Fibroblast of skin of abdomen (primary cell): ENCODE measurements around the gene OR1K1.
"Not testable (repeated sequence)": the region's sequence is repeated elsewhere in the genome, so short reads cannot be mapped to it uniquely, and the experiment has no call there.

Source experiments
- DNase-seq: peaks from one replicate; pipeline ENCODE4 v3.0.0-alpha.2; 2013

OR1K1 gene

GRCh38 chr9:122812736-122813135, 12.8 kb downstream of the OR1K1 start:
- no peak for DNase-seq

- DNase-seq: no peak
These were observed 14.6 kb downstream of the OR1K1 start for GRCh38 chr9:122814545-122814944.

DNA sequence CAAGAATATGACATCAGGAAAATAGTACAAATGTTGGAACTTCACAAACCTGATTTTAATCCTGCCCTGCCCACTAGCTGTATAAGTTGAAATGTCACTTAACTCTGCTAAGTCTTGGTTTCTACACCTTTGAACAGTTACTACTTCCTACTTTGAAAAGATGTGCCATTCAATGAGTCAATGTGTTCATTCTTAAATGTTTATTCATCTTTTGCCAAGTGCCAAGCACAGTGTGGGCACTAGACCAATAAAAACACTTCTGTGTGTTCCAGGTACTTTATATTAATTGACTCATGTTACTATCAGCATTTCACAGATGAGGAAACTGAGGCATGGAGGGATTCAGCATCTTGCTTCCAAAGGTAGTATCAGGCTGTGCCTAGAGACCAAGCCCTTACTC, 15.6 kb downstream of the OR1K1 start:
- no peak for DNase-seq

DNA sequence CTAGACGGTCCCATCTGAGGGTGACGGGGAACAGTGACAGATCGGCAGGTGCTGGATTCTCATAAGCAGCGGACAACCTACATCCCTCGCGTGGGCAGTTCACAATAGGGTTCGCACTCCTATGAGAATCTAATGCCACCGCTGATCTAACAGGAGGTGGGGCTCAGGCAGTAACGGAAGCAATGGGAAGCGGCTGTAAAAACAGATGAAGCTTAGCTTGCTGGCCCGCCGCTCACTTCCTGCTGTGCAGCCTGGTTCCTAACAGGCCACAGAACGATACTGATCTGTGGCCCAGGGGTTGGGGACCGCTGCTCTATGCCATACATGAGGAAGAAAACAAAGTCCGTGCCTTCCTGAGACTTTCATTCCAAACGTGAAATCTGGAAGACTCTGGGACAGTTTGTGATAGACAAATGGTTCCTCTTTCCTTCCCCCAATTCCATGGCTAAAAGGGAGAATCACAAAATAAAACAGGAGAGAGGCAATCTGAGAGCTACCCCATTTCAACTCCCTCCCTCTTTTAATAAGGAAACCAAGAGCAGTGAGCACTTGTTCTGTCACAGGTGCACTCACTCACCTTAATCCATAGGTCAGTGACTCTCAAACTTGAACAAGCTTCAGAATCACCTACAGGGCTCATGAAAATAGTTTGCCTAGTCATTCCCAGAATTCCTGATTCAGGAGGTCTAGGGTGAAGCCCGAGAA, 16.4 kb downstream of the OR1K1 start:
- no peak for DNase-seq

DNA sequence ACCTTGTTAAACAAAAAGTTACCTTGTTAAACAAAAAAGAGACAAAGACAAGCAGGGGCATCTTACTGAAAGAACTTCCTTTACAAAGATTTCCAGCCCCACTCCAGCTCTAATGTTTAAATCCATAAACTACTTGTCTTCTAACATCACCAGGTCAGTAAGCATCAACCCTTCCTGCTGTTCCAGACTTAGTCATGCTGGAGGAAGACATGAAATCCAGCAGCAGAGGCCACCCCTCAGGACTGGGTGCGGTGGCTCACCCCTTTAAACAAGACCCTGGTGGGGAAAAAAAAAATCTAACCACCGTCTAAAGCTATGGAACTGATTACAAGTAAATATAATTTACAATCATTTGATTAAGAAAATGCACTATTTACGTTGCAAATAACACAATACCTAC, 19.4 kb downstream of the OR1K1 start:
- no peak for DNase-seq

GRCh38 chr9:122819791-122820489, 20.0 kb downstream of the OR1K1 start:
- DNase-seq: no peak

- no peak for DNase-seq
These were observed 20.5 kb downstream of the OR1K1 start for GRCh38 chr9:122820490-122820845.

DNA sequence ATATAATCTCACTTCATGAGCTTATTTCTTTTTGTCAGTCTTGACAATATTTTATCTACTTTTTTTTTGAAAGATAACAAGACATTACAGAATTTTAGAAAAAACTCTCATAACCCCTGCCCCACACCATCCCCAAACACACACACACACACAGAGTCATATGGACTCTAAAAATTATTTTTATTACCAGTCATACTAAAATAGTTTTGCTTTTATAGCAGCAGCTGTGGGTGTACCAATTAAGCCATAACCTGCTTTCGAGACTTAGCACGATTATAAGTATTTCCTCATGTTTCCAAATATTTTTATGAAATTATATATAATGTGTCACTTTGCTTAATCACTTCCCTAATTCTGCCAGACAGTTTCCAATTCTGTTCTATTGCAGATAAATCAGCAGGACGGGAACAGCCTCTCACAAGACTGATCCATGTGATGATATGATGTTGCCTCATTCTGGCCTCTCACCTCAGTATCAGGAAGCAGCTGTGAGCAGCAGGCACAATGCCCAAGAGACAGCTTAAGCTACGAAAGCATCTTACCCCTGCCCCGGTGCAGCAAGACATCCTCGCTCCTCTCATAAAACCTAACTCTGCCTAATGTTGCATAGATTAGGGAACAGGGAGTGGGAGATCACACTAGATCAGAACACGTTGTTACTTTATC, 21.5 kb downstream of the OR1K1 start:
- no peak for DNase-seq

DNA sequence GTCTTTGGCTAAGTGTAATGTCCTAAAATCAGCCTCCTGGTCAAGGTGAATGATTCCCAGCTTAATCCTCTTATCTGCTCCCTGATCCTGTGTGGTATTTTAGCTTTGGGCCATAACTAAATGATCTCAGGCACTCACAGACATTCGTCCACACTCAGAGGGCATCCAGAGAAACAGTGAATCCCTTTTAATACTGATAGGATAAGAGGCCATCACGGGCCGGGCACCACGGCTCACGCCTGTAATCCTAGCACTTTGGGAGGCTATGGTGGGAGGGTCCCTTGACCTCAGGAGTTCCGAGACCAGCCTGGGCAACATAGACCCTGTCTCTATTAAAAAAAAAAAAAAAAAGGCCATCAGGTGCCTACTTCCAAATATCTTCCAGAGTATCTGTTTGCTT, 22.1 kb downstream of the OR1K1 start:
- no peak for DNase-seq

DNA sequence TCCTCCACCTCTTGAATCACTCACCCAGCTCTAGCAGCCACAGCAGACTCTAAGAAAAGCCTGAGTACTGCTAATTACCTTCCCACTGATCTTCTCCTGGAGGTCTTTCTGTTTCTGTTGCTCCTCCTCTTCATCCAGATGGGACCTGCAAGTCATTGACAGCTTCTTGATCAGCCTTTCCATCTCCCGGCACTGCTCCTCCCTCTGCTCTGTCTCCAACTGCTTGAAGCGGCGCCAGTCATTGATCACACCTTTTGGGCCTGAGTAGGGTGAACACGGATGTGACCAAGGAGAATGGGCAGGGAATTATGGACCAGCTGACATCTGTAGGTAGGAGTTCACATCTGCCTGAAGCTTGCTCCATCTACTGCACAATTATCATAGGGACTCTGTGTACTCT, 23.0 kb downstream of the OR1K1 start:
- DNase-seq: no peak

DNA sequence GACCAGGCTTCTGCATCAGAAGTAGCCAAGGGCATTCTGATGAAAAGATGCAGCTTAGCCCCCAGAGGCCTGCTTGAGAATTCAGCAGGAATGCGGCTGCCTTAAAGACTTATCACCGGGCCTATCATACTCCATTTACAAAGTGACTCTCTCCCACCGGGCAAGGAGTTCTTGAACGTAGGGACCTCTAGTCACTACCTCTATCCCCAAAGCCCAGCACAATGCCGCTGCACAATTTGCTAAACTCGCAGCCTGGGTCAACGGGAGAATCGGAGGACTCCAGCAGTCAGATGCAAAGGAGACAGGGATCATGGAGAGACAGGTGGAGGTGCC, 27.8 kb downstream of the OR1K1 start:
- peak; percentile 26 for DNase-seq

DNA sequence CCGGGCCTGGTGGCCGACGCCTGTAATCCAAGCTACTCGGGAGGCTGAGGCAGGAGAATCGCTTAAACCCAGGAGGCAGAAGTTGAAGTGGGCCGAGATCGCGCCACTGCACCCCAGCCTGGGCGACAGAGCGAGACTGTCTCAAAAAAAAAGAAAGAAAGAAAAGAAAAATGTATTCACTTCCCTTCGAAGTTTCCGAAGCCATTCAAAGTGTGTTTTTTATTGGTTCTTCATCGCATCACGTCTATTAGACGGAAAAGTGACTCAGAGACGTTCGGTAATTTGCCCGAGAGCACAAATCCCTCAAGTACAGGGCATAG, 29.0 kb downstream of the OR1K1 start:
- DNase-seq: not testable (repeated sequence)

GRCh38 chr9:122832194-122832593, 32.3 kb downstream of the OR1K1 start:
- DNase-seq: no peak

GRCh38 chr9:122835313-122835731, 35.4 kb downstream of the OR1K1 start:
- DNase-seq: no peak

- no peak for DNase-seq
These were observed 37.4 kb downstream of the OR1K1 start for GRCh38 chr9:122837266-122837850.

DNA sequence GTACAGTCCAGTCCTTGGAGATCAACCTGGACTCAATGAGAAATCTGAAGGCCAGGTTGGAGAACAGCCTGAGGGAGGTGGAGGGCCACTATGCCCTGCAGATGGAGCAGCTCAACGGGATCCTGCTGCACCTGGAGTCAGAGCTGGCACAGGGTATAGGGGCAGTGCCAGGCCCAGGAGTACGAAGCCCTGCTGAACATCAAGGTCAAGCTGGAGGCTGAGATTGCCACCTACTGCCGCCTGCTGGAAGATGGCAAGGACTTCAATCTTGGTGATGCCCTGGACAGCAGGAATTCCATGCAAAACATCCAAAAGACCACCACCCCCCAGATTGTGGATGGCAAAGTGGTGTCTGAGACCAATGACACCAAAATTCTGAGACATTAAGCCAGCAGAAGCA, 38.5 kb downstream of the OR1K1 start:
- not testable (repeated sequence) for DNase-seq

DNA sequence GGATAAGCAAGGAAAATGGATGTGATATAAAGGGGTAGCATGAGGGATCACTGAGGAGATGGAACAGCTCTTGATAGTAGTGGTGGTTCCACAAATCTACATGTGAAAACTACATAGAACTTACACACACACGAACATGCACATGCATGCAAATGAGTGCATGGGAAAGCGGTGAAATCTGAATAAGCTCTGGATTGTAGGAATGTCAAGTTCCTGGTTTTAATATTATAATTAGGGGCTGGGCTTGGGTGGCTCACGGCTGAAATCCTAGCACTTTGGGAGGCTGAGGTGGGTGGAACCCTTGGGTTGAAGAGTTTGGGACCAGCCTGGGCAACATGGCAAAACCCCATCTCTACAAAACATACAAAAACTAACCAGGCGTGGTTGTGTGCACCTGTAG, 41.6 kb downstream of the OR1K1 start:
- DNase-seq: no peak

- no peak for DNase-seq
These were observed 44.2 kb downstream of the OR1K1 start for GRCh38 chr9:122844137-122844536.

DNA sequence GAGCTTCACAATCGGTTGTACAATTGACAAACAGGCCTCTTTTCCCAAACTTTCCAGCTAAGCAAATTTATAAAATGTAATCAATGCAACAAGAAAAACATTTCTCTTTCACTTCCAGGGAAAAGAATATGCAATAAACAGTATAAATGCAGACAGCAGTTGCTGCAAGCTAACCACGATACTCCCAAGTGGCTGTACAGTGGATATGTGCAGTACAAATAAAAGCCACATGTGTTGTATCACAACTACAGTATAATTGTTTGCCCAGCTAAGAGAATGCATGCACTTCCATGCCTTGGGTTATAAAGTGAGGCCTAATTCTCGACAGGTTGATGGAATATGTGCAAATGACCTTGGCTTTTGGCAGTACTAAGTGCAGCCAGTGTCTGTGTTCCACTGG, 45.2 kb downstream of the OR1K1 start:
- DNase-seq: no peak

DNA sequence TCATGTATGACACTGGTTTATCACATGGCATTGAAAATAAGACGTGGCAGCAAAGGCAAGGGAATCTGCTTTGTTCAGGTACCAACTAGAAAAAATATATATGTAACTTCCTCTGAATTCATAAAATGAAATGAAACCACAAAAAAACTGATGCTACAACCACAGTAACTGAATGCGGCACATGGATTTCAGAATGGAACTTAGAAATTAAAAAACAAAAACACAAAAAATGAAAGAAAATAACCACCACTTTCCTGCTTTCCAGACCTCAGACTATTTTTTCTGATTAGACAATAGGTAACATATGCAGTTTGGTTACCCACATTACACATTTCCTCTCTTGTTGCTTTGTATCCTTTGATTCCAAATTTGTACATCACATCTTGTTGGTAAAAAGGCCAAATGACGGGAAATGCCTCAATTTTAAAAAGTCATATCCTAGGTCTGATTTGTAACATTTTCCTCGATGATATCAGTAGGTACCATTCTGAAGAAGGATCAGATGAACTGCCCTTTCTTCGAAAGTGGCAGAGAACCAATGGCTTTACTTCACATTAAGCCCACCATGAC, 46.5 kb downstream of the OR1K1 start:
- no peak for DNase-seq

DNA sequence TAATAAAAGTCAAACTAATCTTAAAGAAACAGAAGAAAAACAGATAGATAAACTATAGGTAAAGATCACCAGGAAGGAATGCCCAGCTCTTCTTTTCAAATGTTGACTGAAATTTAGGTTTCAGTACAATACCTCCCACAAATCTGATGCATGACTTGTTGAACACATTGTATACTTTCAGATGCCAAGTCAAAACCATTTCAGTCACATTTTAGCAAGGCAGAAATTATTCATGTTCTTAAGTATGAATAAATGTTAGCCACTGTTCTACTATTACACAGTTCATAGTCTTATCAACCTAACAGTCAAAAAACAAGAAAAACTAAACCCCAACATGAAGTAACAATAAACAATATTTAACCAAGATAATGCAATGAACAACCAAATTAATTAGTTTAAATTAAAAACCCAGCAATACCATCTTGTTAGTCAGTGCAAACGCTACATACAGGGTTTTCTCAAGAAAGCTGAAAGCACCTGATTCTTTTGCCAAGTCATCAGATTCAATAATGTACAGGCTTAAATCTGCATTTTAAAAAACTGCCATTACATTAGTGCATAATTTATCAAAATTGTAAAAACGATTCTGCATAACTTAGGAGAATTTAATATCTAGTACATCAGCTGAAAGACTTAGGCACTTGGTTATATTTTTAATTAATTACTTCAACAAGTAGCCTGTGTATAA, 48.5 kb downstream of the OR1K1 start:
- DNase-seq: no peak
